ENCODE results near the gene C4A. TPM values are rescaled to one million over a fixed set of nuclear protein-coding genes. Genes with fewer than 3 reads are reported as not detected.

Gene C4A
- polyA plus RNA-seq, 2 of the 4 experiments (the other 2 are of a cell fraction), result 1.4 to 1.6 TPM

DNA sequence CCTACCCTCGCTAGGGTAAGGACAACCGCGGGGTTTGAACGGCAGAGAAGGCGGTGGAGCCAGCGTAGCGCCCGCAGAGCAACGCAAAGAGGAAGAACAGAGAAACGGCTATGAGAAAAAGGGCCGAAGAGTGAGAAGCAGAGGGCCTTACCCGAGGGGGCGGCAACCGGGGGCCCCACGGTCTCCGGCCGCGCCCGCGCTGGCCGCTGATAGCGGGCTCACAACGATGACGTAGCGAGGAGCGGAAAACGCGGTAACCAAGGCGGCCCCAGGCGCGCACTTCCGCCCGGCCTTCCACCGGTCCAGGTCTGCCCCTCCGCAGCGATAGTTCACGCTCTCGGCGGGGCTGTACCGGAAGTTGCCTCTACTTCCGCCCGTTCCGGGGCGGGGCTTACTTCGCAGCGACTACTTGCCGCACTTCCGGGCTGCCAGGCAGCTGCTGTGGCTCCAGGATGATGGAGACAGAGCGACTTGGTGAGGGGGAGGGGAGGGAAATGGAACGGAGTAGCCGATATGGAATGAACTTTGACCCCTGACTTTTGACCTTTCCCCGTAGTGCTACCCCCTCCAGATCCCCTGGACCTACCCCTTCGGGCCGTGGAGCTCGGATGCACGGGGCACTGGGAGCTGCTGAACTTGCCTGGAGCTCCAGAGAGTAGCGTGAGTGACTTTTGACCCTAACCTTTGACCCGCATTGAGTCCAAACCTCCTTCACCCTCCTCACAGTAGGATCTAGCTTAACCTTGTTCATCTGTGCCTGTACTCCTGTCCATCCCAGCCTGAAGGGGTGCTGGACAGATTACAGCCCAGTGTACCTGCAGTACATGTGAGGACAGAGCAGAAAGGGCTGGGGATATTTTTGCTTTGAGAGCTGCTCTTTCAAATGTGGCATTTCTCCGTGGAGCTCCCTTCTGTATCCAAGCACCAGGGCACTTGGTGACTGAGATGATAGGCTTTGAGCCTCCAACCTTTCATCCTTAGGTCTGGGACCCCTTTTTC, 22.8 kb upstream of the C4A start, which contains the start of the genes NELFE and SKIC2 (continued):
- TF ChIP-seq ATOH8 (CRISPR knock-in tag; IDR thresholded peaks at IDR 0.05; ENCODE audit: low read depth) (no peak), MAFK (IDR thresholded peaks at IDR 0.05; ENCODE audit: partially characterized antibody) (no peak), ZNF302 (CRISPR knock-in tag; IDR thresholded peaks at IDR 0.05) (no peak), HMGXB4 (CRISPR knock-in tag; IDR thresholded peaks at IDR 0.05; ENCODE audit: borderline replicate concordance) (no peak), ZC3H11A (IDR thresholded peaks at IDR 0.05) (no peak), EP300 (IDR thresholded peaks at IDR 0.05) (no peak), NPAS2 (CRISPR knock-in tag; IDR thresholded peaks at IDR 0.05; ENCODE audit: borderline replicate concordance) (no peak), CEBPB (IDR thresholded peaks at IDR 0.05) (no peak), ELK1 (IDR thresholded peaks at IDR 0.05; ENCODE audit: low read depth, low read length) (peak; percentile 65; the same call in 1 of the 2 replicates), CBX8 (IDR thresholded peaks at IDR 0.05) (no peak), NR3C1 (IDR thresholded peaks at IDR 0.05) (no peak), BCL3 (IDR thresholded peaks at IDR 0.05) (0 out of 3 replicates have a peak, but pooled peaks have one; percentile 29), TP53 (CRISPR knock-in tag; IDR thresholded peaks at IDR 0.05) (no peak), CTCF (IDR thresholded peaks at IDR 0.05) (no peak), RARB (CRISPR knock-in tag; IDR thresholded peaks at IDR 0.05) (no peak), ZFP36 (IDR thresholded peaks at IDR 0.05; ENCODE audit: borderline replicate concordance, partially characterized antibody) (no peak), POLR2A (IDR thresholded peaks at IDR 0.05; ENCODE audit: low read length) (peak; percentile 53), HOXB5 (CRISPR knock-in tag; IDR thresholded peaks at IDR 0.05) (no peak), RNF2 (IDR thresholded peaks at IDR 0.05; ENCODE audit: borderline replicate concordance, low read depth) (no peak), MAX (IDR thresholded peaks at IDR 0.05) (peak; percentile 74), EHMT2 (IDR thresholded peaks at IDR 0.05; ENCODE audit: low read depth) (no peak), HOXB13 (CRISPR knock-in tag; IDR thresholded peaks at IDR 0.05; ENCODE audit: low read depth) (no peak)
- TF ChIP-seq, protein P1, sequence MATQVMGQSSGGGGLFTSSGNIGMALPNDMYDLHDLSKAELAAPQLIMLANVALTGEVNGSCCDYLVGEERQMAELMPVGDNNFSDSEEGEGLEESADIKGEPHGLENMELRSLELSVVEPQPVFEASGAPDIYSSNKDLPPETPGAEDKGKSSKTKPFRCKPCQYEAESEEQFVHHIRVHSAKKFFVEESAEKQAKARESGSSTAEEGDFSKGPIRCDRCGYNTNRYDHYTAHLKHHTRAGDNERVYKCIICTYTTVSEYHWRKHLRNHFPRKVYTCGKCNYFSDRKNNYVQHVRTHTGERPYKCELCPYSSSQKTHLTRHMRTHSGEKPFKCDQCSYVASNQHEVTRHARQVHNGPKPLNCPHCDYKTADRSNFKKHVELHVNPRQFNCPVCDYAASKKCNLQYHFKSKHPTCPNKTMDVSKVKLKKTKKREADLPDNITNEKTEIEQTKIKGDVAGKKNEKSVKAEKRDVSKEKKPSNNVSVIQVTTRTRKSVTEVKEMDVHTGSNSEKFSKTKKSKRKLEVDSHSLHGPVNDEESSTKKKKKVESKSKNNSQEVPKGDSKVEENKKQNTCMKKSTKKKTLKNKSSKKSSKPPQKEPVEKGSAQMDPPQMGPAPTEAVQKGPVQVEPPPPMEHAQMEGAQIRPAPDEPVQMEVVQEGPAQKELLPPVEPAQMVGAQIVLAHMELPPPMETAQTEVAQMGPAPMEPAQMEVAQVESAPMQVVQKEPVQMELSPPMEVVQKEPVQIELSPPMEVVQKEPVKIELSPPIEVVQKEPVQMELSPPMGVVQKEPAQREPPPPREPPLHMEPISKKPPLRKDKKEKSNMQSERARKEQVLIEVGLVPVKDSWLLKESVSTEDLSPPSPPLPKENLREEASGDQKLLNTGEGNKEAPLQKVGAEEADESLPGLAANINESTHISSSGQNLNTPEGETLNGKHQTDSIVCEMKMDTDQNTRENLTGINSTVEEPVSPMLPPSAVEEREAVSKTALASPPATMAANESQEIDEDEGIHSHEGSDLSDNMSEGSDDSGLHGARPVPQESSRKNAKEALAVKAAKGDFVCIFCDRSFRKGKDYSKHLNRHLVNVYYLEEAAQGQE (IDR thresholded peaks at IDR 0.05), result no peak
